IPS-18a (cell line): Measurements from ENCODE around the gene SEMA3F.

Source experiments
- H3K27ac ChIP-seq: one replicate; pipeline ENCODE4 v1.5.1; 2013; ENCODE audit warnings: low read length
- H3K27me3 ChIP-seq: one replicate; pipeline ENCODE4 v1.6.1; 2013; ENCODE audit warnings: mild to moderate bottlenecking, low read length; ENCODE audit not compliant: control insufficient read depth, insufficient read depth
- H3K36me3 ChIP-seq: one replicate; pipeline ENCODE4 v1.6.1; 2013; ENCODE audit warnings: low read depth, low read length; ENCODE audit not compliant: control insufficient read depth
- H3K4me1 ChIP-seq: one replicate; pipeline ENCODE4 v1.6.1; 2013; ENCODE audit warnings: low read depth, low read length; ENCODE audit not compliant: control insufficient read depth
- H3K4me3 ChIP-seq: one replicate; pipeline ENCODE4 v1.5.1; 2013; ENCODE audit warnings: low read length
- H3K9ac ChIP-seq: one replicate; pipeline ENCODE4 v1.6.1; 2013; ENCODE audit warnings: mild to moderate bottlenecking, low read length, moderate library complexity
- H3K9me3 ChIP-seq: one replicate; pipeline ENCODE4 v1.6.1; 2013; ENCODE audit warnings: low read depth, low read length; ENCODE audit not compliant: control insufficient read depth

The SEMA3F gene

DNA sequence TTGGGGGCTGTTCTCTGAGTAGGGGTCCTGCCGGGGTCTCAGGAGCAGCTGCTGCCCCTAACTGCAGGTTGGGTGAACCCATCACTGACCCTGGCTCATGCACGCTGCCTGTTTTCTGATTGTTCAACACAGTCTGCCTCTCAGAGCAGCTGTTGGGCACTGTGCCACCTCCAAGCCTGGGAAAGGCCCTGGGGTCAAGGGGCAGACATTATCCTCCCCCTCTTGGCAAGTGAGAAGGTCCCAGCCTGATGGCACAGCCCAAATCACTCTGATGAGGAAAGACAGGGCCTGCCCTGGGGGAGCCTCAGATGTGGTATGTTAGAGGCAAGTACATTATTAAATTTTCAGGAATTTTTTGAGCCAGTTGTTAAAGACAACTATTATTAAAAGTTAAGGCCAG, 22.2 kb downstream of the SEMA3F start:
- no peaks in the 10 kb centered on the region for H3K9me3 ChIP-seq
- H3K4me1 ChIP-seq: no peaks in the 10 kb centered on the region
- no peak overlapping the region for H3K27ac ChIP-seq
- no peaks in the 10 kb centered on the region for H3K27me3 ChIP-seq
- peaks cover 10% of the 10 kb centered on the region for H3K36me3 ChIP-seq
- no peak overlapping the region for H3K4me3 ChIP-seq
- no peak overlapping the region for H3K9ac ChIP-seq

DNA sequence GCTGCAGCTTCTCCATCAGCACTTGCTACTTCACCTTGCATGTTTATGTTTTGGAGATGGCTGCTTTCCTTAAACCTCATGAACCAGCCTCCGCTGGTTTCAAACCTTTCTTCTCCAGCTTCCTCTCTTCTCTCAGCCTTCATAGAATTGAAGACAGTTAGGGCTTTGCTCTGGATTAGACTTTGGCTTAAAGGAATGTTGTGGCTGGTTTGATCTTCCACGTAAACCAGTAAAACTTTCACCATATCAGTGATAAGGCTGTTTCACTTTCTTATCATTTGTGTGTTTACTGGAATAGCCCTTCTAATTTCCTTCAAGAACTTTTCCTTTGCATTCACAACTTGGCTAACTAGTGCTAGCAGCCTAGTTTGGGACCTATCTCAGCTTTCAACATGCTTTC, 24.6 kb downstream of the SEMA3F start:
- Histone ChIP-seq H3K4me3 (no peak overlapping the region), H3K4me1 (no peaks in the 10 kb centered on the region), H3K9ac (no peak overlapping the region), H3K27me3 (no peaks in the 10 kb centered on the region), H3K36me3 (peaks cover 9% of the 10 kb centered on the region), H3K27ac (no peak overlapping the region), H3K9me3 (no peaks in the 10 kb centered on the region)

DNA sequence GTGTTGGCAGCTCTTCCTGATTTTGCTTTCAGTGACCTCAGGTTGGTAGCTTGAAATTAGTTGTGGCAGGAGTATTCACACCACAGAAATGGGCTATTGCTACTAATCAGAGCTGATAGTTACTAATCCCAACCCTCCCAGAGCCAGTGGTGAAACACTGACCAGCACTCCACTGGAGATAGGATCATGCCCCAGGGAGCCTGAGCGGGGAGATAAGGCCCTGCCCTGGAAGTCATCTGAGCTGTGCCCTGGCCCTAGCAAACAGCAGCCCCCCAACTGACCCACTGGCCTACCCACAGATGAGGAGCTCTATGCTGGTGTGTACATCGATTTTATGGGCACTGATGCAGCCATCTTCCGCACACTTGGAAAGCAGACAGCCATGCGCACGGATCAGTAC, 26.9 kb downstream of the SEMA3F start:
- no peak overlapping the region for H3K4me3 ChIP-seq
- peaks cover 11% of the 10 kb centered on the region for H3K36me3 ChIP-seq
- H3K9me3 ChIP-seq: no peaks in the 10 kb centered on the region
- H3K9ac ChIP-seq: no peak overlapping the region
- no peak overlapping the region for H3K27ac ChIP-seq
- no peaks in the 10 kb centered on the region for H3K27me3 ChIP-seq
- H3K4me1 ChIP-seq: no peaks in the 10 kb centered on the region

DNA sequence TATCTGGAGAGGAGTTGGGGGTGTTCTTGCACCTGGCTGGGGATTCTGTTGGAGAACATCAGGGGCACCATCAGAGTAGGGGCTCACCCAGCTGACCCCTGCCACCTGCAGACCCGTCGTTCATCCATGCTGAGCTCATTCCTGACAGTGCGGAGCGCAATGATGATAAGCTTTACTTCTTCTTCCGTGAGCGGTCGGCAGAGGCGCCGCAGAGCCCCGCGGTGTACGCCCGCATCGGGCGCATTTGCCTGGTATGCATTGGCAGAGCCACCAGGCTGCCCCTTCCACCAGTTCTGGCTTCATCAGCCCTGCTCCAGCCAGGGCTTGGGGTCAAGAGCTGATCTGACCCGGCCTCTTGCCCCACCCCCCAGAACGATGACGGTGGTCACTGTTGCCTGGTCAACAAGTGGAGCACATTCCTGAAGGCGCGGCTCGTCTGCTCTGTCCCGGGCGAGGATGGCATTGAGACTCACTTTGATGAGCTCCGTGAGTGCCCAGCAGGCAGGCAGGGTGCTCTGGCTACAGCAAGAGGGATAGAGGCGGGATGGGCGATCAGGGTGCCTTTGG, 27.5 kb downstream of the SEMA3F start:
- H3K27ac ChIP-seq: no peak overlapping the region
- no peaks in the 10 kb centered on the region for H3K9me3 ChIP-seq
- H3K9ac ChIP-seq: no peak overlapping the region
- H3K36me3 ChIP-seq: peaks cover 7% of the 10 kb centered on the region
- H3K4me3 ChIP-seq: no peak overlapping the region
- no peaks in the 10 kb centered on the region for H3K27me3 ChIP-seq
- no peaks in the 10 kb centered on the region for H3K4me1 ChIP-seq

DNA sequence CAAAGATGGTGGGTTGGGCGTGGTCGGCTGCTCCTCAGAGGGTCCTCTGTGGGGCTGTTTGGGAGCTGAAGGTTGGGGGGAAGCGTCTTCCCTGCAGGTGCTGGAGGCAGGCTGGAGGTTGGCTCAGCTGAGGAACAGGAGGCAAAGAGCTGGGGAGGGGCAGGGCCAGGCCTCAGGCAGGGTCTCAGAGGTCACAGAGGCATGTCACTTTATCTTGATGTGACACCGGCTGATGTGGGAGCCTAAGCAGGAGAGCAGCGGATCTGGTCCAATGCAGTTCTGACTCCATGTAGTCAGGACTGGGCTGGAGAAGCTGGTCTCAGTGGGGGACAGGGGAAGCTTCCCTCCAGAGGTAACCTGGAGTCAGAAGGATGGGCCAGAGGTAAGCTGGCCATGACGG, 28.6 kb downstream of the SEMA3F start:
- Histone ChIP-seq H3K27me3 (no peaks in the 10 kb centered on the region), H3K36me3 (peaks cover 7% of the 10 kb centered on the region), H3K4me1 (no peaks in the 10 kb centered on the region), H3K9ac (no peak overlapping the region), H3K27ac (no peak overlapping the region), H3K9me3 (no peaks in the 10 kb centered on the region), H3K4me3 (no peak overlapping the region)

DNA sequence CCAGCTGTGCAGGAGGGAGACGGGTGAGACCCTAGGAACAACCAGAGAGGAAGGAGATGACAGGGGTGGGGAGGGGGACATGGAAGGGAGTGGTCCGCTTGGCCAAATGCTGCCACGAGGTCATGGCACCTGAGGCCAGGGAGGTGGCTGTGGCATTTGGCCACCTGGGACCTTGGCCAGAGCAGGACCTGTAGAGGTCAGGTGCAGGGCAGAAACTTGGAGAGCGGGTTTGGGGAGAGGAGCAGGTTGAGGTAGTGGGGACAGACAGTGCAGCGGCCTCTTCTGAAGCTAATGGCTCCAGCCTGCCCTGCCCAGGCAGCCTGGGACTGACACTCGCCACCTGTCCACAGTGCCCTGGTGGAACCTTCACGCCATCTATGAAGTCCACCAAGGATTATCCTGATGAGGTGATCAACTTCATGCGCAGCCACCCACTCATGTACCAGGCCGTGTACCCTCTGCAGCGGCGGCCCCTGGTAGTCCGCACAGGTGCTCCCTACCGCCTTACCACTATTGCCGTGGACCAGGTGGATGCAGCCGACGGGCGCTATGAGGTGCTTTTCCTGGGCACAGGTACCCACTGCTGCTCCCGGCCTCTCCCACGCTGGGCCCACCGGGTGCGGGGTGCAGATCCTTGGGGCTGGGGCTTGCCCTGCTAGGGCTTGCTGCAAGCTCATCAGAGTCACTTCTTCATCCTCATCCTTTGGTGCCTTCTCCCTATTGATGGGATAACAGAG, 29.3 kb downstream of the SEMA3F start:
- Histone ChIP-seq H3K36me3 (peaks cover 7% of the 10 kb centered on the region), H3K27ac (no peak overlapping the region), H3K27me3 (no peaks in the 10 kb centered on the region), H3K9me3 (no peaks in the 10 kb centered on the region), H3K4me1 (no peaks in the 10 kb centered on the region), H3K9ac (no peak overlapping the region), H3K4me3 (no peak overlapping the region)

DNA sequence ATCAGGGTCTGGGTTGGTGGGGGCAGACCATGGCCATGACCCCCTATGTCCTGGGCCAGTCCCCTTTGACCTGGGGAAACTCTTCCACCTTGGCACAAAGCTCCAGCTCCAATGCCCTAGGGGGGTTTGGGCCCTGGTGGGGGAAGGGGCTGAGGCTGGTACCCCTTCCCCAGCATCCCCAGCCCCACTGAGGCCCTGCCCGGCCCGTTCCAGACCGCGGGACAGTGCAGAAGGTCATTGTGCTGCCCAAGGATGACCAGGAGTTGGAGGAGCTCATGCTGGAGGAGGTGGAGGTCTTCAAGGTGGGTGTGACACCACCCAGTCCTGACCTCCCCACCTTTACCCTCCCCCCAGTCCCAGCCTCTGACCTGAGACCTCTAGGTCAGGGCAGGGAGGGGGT, 30.1 kb downstream of the SEMA3F start:
- no peaks in the 10 kb centered on the region for H3K27me3 ChIP-seq
- H3K9ac ChIP-seq: no peak overlapping the region
- H3K36me3 ChIP-seq: peaks cover 7% of the 10 kb centered on the region
- H3K27ac ChIP-seq: no peak overlapping the region
- no peaks in the 10 kb centered on the region for H3K9me3 ChIP-seq
- H3K4me1 ChIP-seq: no peaks in the 10 kb centered on the region
- no peak overlapping the region for H3K4me3 ChIP-seq

DNA sequence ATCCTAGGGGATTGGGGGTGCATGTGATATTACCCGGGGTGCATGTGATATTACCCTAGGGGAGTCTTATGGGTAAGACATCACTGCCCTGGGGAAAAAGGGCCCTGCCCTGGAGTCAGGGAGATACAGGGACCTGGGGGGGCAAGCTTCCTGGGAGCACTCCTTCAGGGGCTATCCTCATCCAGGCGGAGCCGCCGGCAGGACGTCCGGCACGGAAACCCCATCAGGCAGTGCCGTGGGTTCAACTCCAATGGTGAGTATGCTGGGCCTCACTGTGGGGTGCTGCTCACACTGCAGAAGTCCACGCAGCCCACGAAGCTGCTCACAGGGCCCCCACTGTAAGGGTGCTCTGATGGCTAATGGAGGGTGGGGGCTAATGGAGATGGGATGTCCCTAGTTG, 31.0 kb downstream of the SEMA3F start:
- Histone ChIP-seq H3K9ac (no peak overlapping the region), H3K27me3 (no peaks in the 10 kb centered on the region), H3K4me1 (no peaks in the 10 kb centered on the region), H3K27ac (no peak overlapping the region), H3K9me3 (no peaks in the 10 kb centered on the region), H3K36me3 (peaks cover 7% of the 10 kb centered on the region), H3K4me3 (no peak overlapping the region)

DNA sequence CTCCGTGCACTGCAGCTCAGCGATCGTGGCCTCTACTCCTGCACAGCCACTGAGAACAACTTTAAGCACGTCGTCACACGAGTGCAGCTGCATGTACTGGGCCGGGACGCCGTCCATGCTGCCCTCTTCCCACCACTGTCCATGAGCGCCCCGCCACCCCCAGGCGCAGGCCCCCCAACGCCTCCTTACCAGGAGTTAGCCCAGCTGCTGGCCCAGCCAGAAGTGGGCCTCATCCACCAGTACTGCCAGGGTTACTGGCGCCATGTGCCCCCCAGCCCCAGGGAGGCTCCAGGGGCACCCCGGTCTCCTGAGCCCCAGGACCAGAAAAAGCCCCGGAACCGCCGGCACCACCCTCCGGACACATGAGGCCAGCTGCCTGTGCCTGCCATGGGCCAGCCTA, 32.6 kb downstream of the SEMA3F start:
- peaks cover 7% of the 10 kb centered on the region for H3K36me3 ChIP-seq
- H3K9ac ChIP-seq: no peak overlapping the region
- no peaks in the 10 kb centered on the region for H3K27me3 ChIP-seq
- H3K4me1 ChIP-seq: no peaks in the 10 kb centered on the region
- no peak overlapping the region for H3K4me3 ChIP-seq
- H3K9me3 ChIP-seq: no peaks in the 10 kb centered on the region
- no peak overlapping the region for H3K27ac ChIP-seq

DNA sequence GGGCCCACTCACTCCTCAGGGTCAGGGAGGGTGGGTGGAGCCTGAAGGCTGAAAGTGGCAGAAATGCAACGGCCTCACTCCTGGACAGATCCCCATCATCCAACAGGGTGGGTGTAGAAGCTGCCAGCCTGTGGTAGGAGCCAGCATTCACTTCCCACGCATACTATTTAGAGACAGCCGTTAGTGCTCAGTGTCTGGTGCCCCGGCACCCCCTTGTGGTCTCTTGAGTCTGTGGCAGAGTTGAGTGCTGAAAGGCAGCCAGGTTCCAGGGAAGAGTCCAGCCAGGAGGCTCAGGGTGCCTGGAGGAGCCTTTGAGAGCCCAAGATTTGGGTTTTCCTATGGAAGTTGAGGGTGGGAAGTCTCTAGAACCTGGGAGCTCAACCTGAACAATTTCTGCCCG, 34.1 kb downstream of the SEMA3F start:
- Histone ChIP-seq H3K9ac (no peak overlapping the region), H3K27ac (no peak overlapping the region), H3K9me3 (no peaks in the 10 kb centered on the region), H3K4me1 (no peaks in the 10 kb centered on the region), H3K4me3 (no peak overlapping the region), H3K36me3 (peaks cover 7% of the 10 kb centered on the region), H3K27me3 (peaks cover 6% of the 10 kb centered on the region)

DNA sequence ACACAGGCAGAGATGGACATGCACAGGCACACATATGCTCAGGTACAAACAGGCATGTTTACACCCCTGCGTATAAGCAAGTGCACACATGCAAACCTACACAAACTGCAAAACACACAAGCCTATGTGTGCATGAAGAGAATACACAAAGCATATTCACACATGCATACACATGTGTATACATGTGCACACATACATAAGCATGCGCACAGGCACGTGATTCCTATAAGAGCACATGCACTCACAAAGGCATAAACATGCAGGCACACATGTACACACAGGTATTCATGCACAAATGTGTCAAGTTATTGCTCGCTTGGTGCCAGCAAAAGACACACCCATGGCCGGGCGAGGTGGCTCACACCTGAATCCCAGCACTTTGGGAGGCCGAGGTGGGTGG, 34.9 kb downstream of the SEMA3F start:
- Histone ChIP-seq H3K36me3 (peaks cover 7% of the 10 kb centered on the region), H3K9ac (no peak overlapping the region), H3K27me3 (peaks cover 6% of the 10 kb centered on the region), H3K4me3 (no peak overlapping the region), H3K27ac (no peak overlapping the region), H3K9me3 (no peaks in the 10 kb centered on the region), H3K4me1 (no peaks in the 10 kb centered on the region)

DNA sequence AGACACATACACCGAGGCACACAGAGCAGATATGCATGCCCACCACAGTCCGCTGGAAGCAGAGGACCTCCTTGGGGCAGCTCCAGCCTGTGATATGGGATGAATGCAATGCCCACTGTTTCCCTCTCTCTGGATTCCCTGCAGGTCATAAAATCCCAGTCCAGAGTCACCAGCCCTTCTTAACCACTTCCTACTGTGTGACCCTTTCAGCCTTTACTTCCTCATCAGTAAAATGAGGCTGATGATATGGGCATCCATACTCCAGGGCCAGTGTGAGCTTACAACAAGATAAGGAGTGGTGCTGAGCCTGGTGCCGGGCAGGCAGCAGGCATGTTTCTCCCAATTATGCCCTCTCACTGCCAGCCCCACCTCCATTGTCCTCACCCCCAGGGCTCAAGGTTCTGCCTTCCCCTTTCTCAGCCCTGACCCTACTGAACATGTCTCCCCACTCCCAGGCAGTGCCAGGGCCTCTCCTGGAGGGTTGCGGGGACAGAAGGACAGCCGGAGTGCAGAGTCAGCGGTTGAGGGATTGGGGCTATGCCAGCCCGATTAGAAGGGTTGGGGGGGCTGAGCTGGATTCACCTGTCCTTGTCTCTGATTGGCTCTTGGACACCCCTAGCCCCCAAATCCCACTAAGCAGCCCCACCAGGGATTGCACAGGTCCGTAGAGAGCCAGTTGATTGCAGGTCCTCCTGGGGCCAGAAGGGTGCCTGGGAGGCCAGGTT, 36.0 kb downstream of the SEMA3F start, which contains the start of gene GNAT1:
GNAT1 (plus strand) TSS at position 675 of the 725 bp plus-strand sequence. CDS start 116 bp downstream, outside the sequence.
- H3K27ac ChIP-seq: no peak within 1 kb of the TSS
- peaks cover 6% of the 10 kb centered on the region for H3K27me3 ChIP-seq
- H3K9ac ChIP-seq: no peak within 1 kb of the TSS
- H3K4me1 ChIP-seq: peaks cover 5% of the 10 kb centered on the region
- H3K4me3 ChIP-seq: no peak within 1 kb of the TSS
- peaks cover 7% of the 10 kb centered on the region for H3K36me3 ChIP-seq
- no peaks in the 10 kb centered on the region for H3K9me3 ChIP-seq
